Measurements from ENCODE around the gene TRIM8.
"Not testable (repeated sequence)": the region's sequence is repeated elsewhere in the genome, so short reads cannot be mapped to it uniquely, and the experiment has no call there.

TRIM8 gene

GRCh38 chr10:102650655-102651454 is 6.6 kb downstream of the TRIM8 start:
- DNase-seq: no peak

GRCh38 chr10:102651455-102652169 is 7.3 kb downstream of the TRIM8 start:
- no peak for DNase-seq

GRCh38 chr10:102652170-102652916 is 8.1 kb downstream of the TRIM8 start:
- no peak for DNase-seq

- DNase-seq: no peak
These were observed 8.8 kb downstream of the TRIM8 start for GRCh38 chr10:102653060-102653459.

GRCh38 chr10:102654566-102654965 is 10.3 kb downstream of the TRIM8 start:
- DNase-seq: no peak

GRCh38 chr10:102654969-102655368 is 10.7 kb downstream of the TRIM8 start:
- no peak for DNase-seq

GRCh38 chr10:102656026-102656425 is 11.7 kb downstream of the TRIM8 start:
- no peak for DNase-seq

GRCh38 chr10:102656791-102657371 is 12.6 kb downstream of the TRIM8 start:
- no peak for DNase-seq

- no peak for DNase-seq
These were observed 13.2 kb downstream of the TRIM8 start for GRCh38 chr10:102657451-102657850.

- DNase-seq: no peak
These were observed 13.9 kb downstream of the TRIM8 start for GRCh38 chr10:102657984-102658724.

GRCh38 chr10:102658802-102659201 is 14.5 kb downstream of the TRIM8 start:
- DNase-seq: no peak

GRCh38 chr10:102660888-102661657 is 16.8 kb downstream of the TRIM8 start:
- DNase-seq: peak; percentile 53 to 63

- DNase-seq: no peak
These were observed 17.4 kb downstream of the TRIM8 start for GRCh38 chr10:102661658-102662028.

GRCh38 chr10:102665904-102666509 is 21.7 kb downstream of the TRIM8 start:
- DNase-seq: no peak

- DNase-seq: not testable (repeated sequence)
These were observed 23.1 kb downstream of the TRIM8 start for GRCh38 chr10:102667411-102667810.

GRCh38 chr10:102668326-102669107 is 24.2 kb downstream of the TRIM8 start:
- no peak for DNase-seq

- peak in 1 of 2 donors; percentile 26 for DNase-seq
These were observed 25.2 kb downstream of the TRIM8 start for GRCh38 chr10:102669206-102670064.

GRCh38 chr10:102670065-102670670 is 25.9 kb downstream of the TRIM8 start:
- no peak for DNase-seq

GRCh38 chr10:102670871-102671434 is 26.7 kb downstream of the TRIM8 start:
- DNase-seq: no peak
